H1 (cell line): ENCODE data around the gene ZNF423. TPM values are rescaled to one million over a fixed set of nuclear protein-coding genes. Genes with fewer than 3 reads are reported as not detected.

Source experiments
- CTCF ChIA-PET: fragments of 300-600 bp; sonication (Branson Sonifier 250); formaldehyde crosslinking; loops from one replicate; lab custom pipeline; 2021; ENCODE audit not compliant: partially characterized antibody; lab: Charles Lee
- POLR2A ChIA-PET: fragments of 300-600 bp; sonication (Branson Sonifier 250); formaldehyde crosslinking; loops from one replicate; lab custom pipeline; 2021; ENCODE audit warnings: inconsistent platforms; ENCODE audit not compliant: partially characterized antibody; lab: Charles Lee
- DNase-seq, 2 experiments: peaks; one replicate each; pipeline versions ENCODE4 v3.0.0 to v3.0.0-alpha.2; 2010 to 2022; ENCODE audit warnings: low spot score in 2 of 2, low read depth in 1 of 2, mixed read lengths in 1 of 2
- FAIRE-seq: peaks from 2 replicates; lab custom pipeline; 2011; peaks lifted over from hg19 to GRCh38; lab: Jason Lieb, UNC
- H2AFZ ChIP-seq: 2 replicates; pipeline ENCODE4 v1.8.1; 2012; ENCODE audit warnings: low read length, inconsistent platforms
- H2AK5ac ChIP-seq: 2 replicates; pipeline ENCODE4 v1.6.1; 2013; ENCODE audit warnings: low read depth, low read length
- H2BK120ac ChIP-seq: replicated peaks from 2 replicates; pipeline ENCODE3; 2013; ENCODE audit warnings: low read depth, low read length, inconsistent platforms
- H2BK12ac ChIP-seq: 2 replicates; pipeline ENCODE4 v1.6.1; 2013; ENCODE audit warnings: low read depth, low read length
- H2BK15ac ChIP-seq: 2 replicates; pipeline ENCODE4 v1.6.1; 2013; ENCODE audit warnings: low read length
- H2BK20ac ChIP-seq: 2 replicates; pipeline ENCODE4 v1.6.1; 2013; ENCODE audit warnings: low read length
- H2BK5ac ChIP-seq: 2 replicates; pipeline ENCODE4 v1.6.1; 2013; ENCODE audit warnings: low read depth, low read length
- H3K14ac ChIP-seq: 2 replicates; pipeline ENCODE4 v1.6.1; 2013; ENCODE audit warnings: inconsistent platforms; ENCODE audit not compliant: insufficient read length
- H3K18ac ChIP-seq: 2 replicates; pipeline ENCODE4 v1.6.1; 2013; ENCODE audit warnings: low read length; ENCODE audit errors: extremely low read depth
- H3K23ac ChIP-seq: 2 replicates; pipeline ENCODE4 v1.6.1; 2013; ENCODE audit warnings: inconsistent platforms; ENCODE audit not compliant: insufficient read length
- H3K23me2 ChIP-seq: 2 replicates; pipeline ENCODE4 v1.6.1; 2013; ENCODE audit warnings: low read depth, low read length
- H3K27ac ChIP-seq: 2 replicates; pipeline ENCODE4 v1.6.1; 2011; ENCODE audit warnings: low read depth, low read length, inconsistent platforms
- H3K27me3 ChIP-seq, 4 experiments: replicated peaks in 1 of 4; 1 replicate in 1 of 4; 2 replicates in 3 of 4; pipeline versions ENCODE4 v1.6.1 to v1.8.1; 2011 to 2013; ENCODE audit warnings: low read length in 3 of 4, mild to moderate bottlenecking in 3 of 4, inconsistent platforms in 2 of 4, mixed read lengths in 2 of 4, moderate library complexity in 1 of 4; ENCODE audit not compliant: control insufficient read depth in 3 of 4, insufficient read depth in 3 of 4; ENCODE audit errors: extremely low read depth in 1 of 4
- H3K36me3 ChIP-seq, 4 experiments: 2 replicates each; pipeline versions ENCODE4 v1.6.1 to v1.8.1; 2011 to 2013; ENCODE audit warnings: mild to moderate bottlenecking in 4 of 4, low read length in 3 of 4, moderate library complexity in 2 of 4, control low read depth in 1 of 4, inconsistent platforms in 1 of 4; ENCODE audit not compliant: insufficient read depth in 4 of 4, control insufficient read depth in 2 of 4
- H3K4ac ChIP-seq: replicated peaks from 2 replicates; pipeline ENCODE3; 2013; ENCODE audit warnings: low read length, low read depth, mixed read lengths, inconsistent platforms; ENCODE audit not compliant: insufficient read length
- H3K4me1 ChIP-seq, 4 experiments: replicated peaks in 1 of 4; 1 replicate in 1 of 4; 2 replicates in 3 of 4; pipeline versions ENCODE4 v1.6.1 to v1.8.1; 2011 to 2013; ENCODE audit warnings: low read length in 3 of 4, inconsistent platforms in 2 of 4, mixed read lengths in 1 of 4; ENCODE audit not compliant: insufficient read depth in 4 of 4, control insufficient read depth in 3 of 4
- H3K4me2 ChIP-seq, 2 experiments: 2 replicates each; pipeline versions ENCODE4 v1.6.1 to v1.8.1; 2011 to 2013; ENCODE audit warnings: low read depth in 2 of 2, low read length in 2 of 2, control low read depth in 1 of 2, inconsistent platforms in 1 of 2, mild to moderate bottlenecking in 1 of 2; ENCODE audit not compliant: insufficient read depth in 1 of 2
- H3K4me3 ChIP-seq, 4 experiments: fragments of 200-600, 300-600 bp in 1 of 4; sonication (generic), shearing (Covaris generic), sonication (Bioruptor Twin) in 1 of 4; 2 replicates each; pipeline versions ENCODE4 v1.5.1 to v1.8.1; 2011 to 2016; ENCODE audit warnings: low read length in 4 of 4, low read depth in 3 of 4, control low read depth in 2 of 4, inconsistent platforms in 2 of 4, mild to moderate bottlenecking in 2 of 4, mixed read lengths in 1 of 4, moderate library complexity in 1 of 4; ENCODE audit not compliant: insufficient read depth in 2 of 4; ENCODE audit errors: extremely low read depth in 1 of 4
- H3K56ac ChIP-seq: replicated peaks from 2 replicates; pipeline ENCODE3; 2013; ENCODE audit warnings: low read depth, mild to moderate bottlenecking, mixed read lengths, low read length, inconsistent platforms; ENCODE audit not compliant: insufficient read length
- H3K79me1 ChIP-seq: 2 replicates; pipeline ENCODE4 v1.6.1; 2013; ENCODE audit warnings: low read depth, low read length, control low read depth
- H3K79me2 ChIP-seq, 2 experiments: 2 replicates each; pipeline versions ENCODE4 v1.6.1 to v1.8.1; 2012 to 2013; ENCODE audit warnings: low read length in 2 of 2, mild to moderate bottlenecking in 2 of 2, inconsistent platforms in 1 of 2; ENCODE audit not compliant: insufficient read depth in 2 of 2, control insufficient read depth in 1 of 2
- H3K9ac ChIP-seq, 4 experiments: replicated peaks in 1 of 4; 1 replicate in 1 of 4; 2 replicates in 3 of 4; pipeline versions ENCODE4 v1.6.1 to v1.8.1; 2011 to 2013; ENCODE audit warnings: low read depth in 3 of 4, low read length in 3 of 4, control low read depth in 2 of 4, mild to moderate bottlenecking in 2 of 4, moderate library complexity in 2 of 4, inconsistent platforms in 1 of 4; ENCODE audit errors: extremely low read depth in 1 of 4
- H3K9me3 ChIP-seq, 2 experiments: 2 replicates each; pipeline versions ENCODE4 v1.6.1 to v1.8.1; 2012 to 2013; ENCODE audit warnings: mild to moderate bottlenecking in 2 of 2, moderate library complexity in 2 of 2, control low read depth in 1 of 2, inconsistent platforms in 1 of 2, low read depth in 1 of 2, low read length in 1 of 2, mixed read lengths in 1 of 2; ENCODE audit not compliant: insufficient read depth in 2 of 2
- H4K20me1 ChIP-seq, 2 experiments: replicated peaks in 1 of 2; 2 replicates each; pipeline versions ENCODE3 to v1.8.1; 2011 to 2013; ENCODE audit warnings: inconsistent platforms in 2 of 2, low read length in 2 of 2, mild to moderate bottlenecking in 1 of 2; ENCODE audit not compliant: insufficient read depth in 2 of 2, control insufficient read depth in 1 of 2
- H4K5ac ChIP-seq: 2 replicates; pipeline ENCODE4 v1.6.1; 2013; ENCODE audit warnings: low read length, low read depth, mixed read lengths, inconsistent platforms; ENCODE audit not compliant: insufficient read length
- H4K8ac ChIP-seq: 2 replicates; pipeline ENCODE4 v1.8.0; 2013; ENCODE audit warnings: mild to moderate bottlenecking, moderate library complexity, low read length, inconsistent platforms; ENCODE audit not compliant: insufficient read depth; ENCODE audit errors: extremely low read depth
- H4K91ac ChIP-seq: replicated peaks from 2 replicates; pipeline ENCODE3; 2013; ENCODE audit warnings: low read length, mixed read lengths, inconsistent platforms; ENCODE audit not compliant: insufficient read length
- ASH2L ChIP-seq: fragments of 200-600, 300-600 bp; sonication (generic); IDR thresholded peaks from one replicate; pipeline ENCODE4 v1.7.1; 2017; ENCODE audit warnings: low read length
- FOSL1 ChIP-seq: IDR thresholded peaks from 2 replicates; pipeline ENCODE4 v1.6.1; 2011; ENCODE audit warnings: mild to moderate bottlenecking, low read depth, low read length, moderate library complexity; ENCODE audit not compliant: insufficient read depth
- HDAC6 ChIP-seq: IDR thresholded peaks from one replicate; pipeline ENCODE4 v1.7.1; 2012; ENCODE audit warnings: low read depth, mild to moderate bottlenecking, inconsistent platforms, low read length, moderate library complexity
- SP1 ChIP-seq: IDR thresholded peaks from 2 replicates; pipeline ENCODE4 v1.6.1; 2011; ENCODE audit warnings: low read depth, low read length
- TAF7 ChIP-seq: optimal IDR thresholded peaks from 2 replicates; pipeline ENCODE3; 2011; ENCODE audit warnings: low read depth, mild to moderate bottlenecking, inconsistent platforms, low read length, moderate library complexity, borderline replicate concordance
- WGBS, 2 experiments: shearing (Covaris generic) in 1 of 2; methylation state at CpG; one replicate each; pipeline versions ENCODE4 v1.1.6 to v1.1.7; 2013 to 2015; ENCODE audit warnings: low lambda C conversion rate in 2 of 2, mixed read lengths in 2 of 2, inconsistent platforms in 1 of 2, low coverage in 1 of 2, missing lambda C conversion rate in 1 of 2; ENCODE audit not compliant: insufficient replicate concordance in 2 of 2, insufficient coverage in 1 of 2, insufficient read length in 1 of 2; ENCODE audit errors: extremely low coverage in 1 of 2, missing lambda C conversion rate in 1 of 2; 5-methylcytosine and 5-hydroxymethylcytosine counted together
- polyA plus RNA-seq, 7 experiments: library from polyadenylated mRNA; depleted of rRNA in 3 of 7; stranded (reverse) in 5 of 7; unstranded in 2 of 7; fragments of >200 nt in 5 of 7; fragments of 200-250 nt in 2 of 7; gene quantifications; 1 replicate in 5 of 7; 2 replicates in 1 of 7; 4 replicates in 1 of 7; pipeline versions ENCODE4 v1.2.1 to v1.2.3, GENCODE V29; 2011 to 2013; ENCODE audit warnings: missing spikeins in 2 of 7, mixed read lengths in 2 of 7
- total RNA-seq: library from RNA; stranded (reverse); fragmentation: NEBNext Ultra II Directional; extraction: Animal tissue kit (Norgen Biotek cat#: 25700); gene quantifications from 2 replicates; pipeline ENCODE4 v1.2.1, GENCODE V29; 2021

ZNF423 gene
- total and polyA plus RNA-seq, 2 of the 8 experiments (the other 6 are each of a cell fraction or from before 2014, with no cell fraction given) = 38.2 to 52.3 TPM

- no peaks in the 10 kb centered on the region for H3K27me3 ChIP-seq
- no peak overlapping the region for H2AFZ ChIP-seq
- peak overlapping the region; percentile 37 to 47; a peak in 3 of 4 replicates for H3K4me2 ChIP-seq
- peak overlapping the region; percentile 39; the same call in 1 of the 2 replicates for H2AK5ac ChIP-seq
- H3K79me2 ChIP-seq = peaks cover 0 to 93% of the 10 kb centered on the region in 2 experiments; a peak in 2 of 4 replicates
- H3K23me2 ChIP-seq = peaks cover 3% of the 10 kb centered on the region; the same call in 1 of the 2 replicates
- peak overlapping the region in 2 of 4 experiments; percentile 14 to 29; a peak in 3 of 8 replicates for H3K4me3 ChIP-seq
- no peak overlapping the region for H3K27ac ChIP-seq
- H3K79me1 ChIP-seq = peaks cover 40% of the 10 kb centered on the region
- ChIA-PET CTCF (interaction anchor here (0.5 to 2.2 kb wide), 7 partner anchors 8 to 1458 kb away, joined by 3 to 9 read pairs (median 3); no protein-coding TSS in a partner anchor), POLR2A (interaction anchor here (1.2 to 3.6 kb wide), 6 partner anchors 10 to 22 kb away, joined by 3 to 9 read pairs (median 8); no protein-coding TSS in a partner anchor)
- H3K14ac ChIP-seq = no peak overlapping the region
- no peak overlapping the region for H3K56ac ChIP-seq
- H3K4ac ChIP-seq = no peak overlapping the region
- WGBS, 2 experiments = 49% methylated on average over 12 of the region's 13 CpGs; no CpG with 5 or more reads in 1 of the 2 experiments
- H2BK120ac ChIP-seq = peak overlapping the region; percentile 34
- no peak overlapping the region for H4K5ac ChIP-seq
- H2BK5ac ChIP-seq = peak overlapping the region; percentile 87; the same call in 1 of the 2 replicates
- H4K8ac ChIP-seq = no peak overlapping the region
- peak overlapping the region; percentile 80; the same call in 1 of the 2 replicates for H2BK20ac ChIP-seq
- H3K4me1 ChIP-seq = peaks cover 5 to 68% (median 59%) of the 10 kb centered on the region in 4 experiments
- H3K9ac ChIP-seq = no peak overlapping the region
- no peaks in the 10 kb centered on the region for H3K9me3 ChIP-seq
- H3K18ac ChIP-seq = peak overlapping the region; percentile 90
- H3K36me3 ChIP-seq = no peaks in the 10 kb centered on the region
- H3K23ac ChIP-seq = no peak overlapping the region
- peaks cover 21 to 22% of the 10 kb centered on the region in 2 experiments for H4K20me1 ChIP-seq
- DNase-seq (no peak), FAIRE-seq (no peak)
- peak overlapping the region; percentile 88; the same call in 1 of the 2 replicates for H2BK15ac ChIP-seq
- H2BK12ac ChIP-seq = peak overlapping the region; percentile 68; the same call in 1 of the 2 replicates
- peak overlapping the region; percentile 61 for H4K91ac ChIP-seq
- TF ChIP-seq TAF7 (no peak), ASH2L (no peak), SP1 (no peak), FOSL1 (no peak), HDAC6 (no peak)
These were observed 20.6 kb downstream of the ZNF423 start for GRCh38 chr16:49835161-49835777.
